Stomach (tissue), 9 donors: ENCODE results near the gene IRF6. TPM values are rescaled to one million over a fixed set of nuclear protein-coding genes. Genes with fewer than 3 reads are reported as not detected.

Experiments used
- DNase-seq, 2 donors: peaks; one replicate each; pipeline versions ENCODE4 v3.0.0 to v3.0.0-alpha.2; 2013 to 2019
- H3K27ac ChIP-seq, 5 donors: fragments of 200-600 bp in 4 of 5; sonication (generic) in 4 of 5; one replicate each; pipeline ENCODE4 v1.5.1; 2013 to 2019; ENCODE audit warnings: mild to moderate bottlenecking in 1 of 5, moderate library complexity in 1 of 5
- H3K27me3 ChIP-seq, 3 donors: fragments of 200-600 bp; sonication (generic); one replicate each; pipeline ENCODE4 v1.5.1; 2017 to 2019; ENCODE audit warnings: mixed run types in 1 of 3
- H3K36me3 ChIP-seq, 4 donors: fragments of 200-600 bp; sonication (generic); 1 replicate in 3 of 4; 2 replicates in 1 of 4; pipeline ENCODE4 v1.5.1; 2016 to 2019
- H3K4me1 ChIP-seq, 4 donors: fragments of 200-600 bp; sonication (generic); one replicate each; pipeline ENCODE4 v1.5.1; 2016 to 2019
- H3K4me3 ChIP-seq, 4 donors: fragments of 200-600 bp; sonication (generic) in 3 of 4; one replicate each; pipeline ENCODE4 v1.5.1; 2016 to 2019; ENCODE audit warnings: mild to moderate bottlenecking in 1 of 4
- H3K9me3 ChIP-seq, 4 donors: fragments of 200-600 bp; sonication (generic); one replicate each; pipeline ENCODE4 v1.5.1; 2016 to 2019
- CTCF ChIP-seq, 7 experiments: fragments of 450-650 bp in 4 of 7; fragments of 200-600 bp in 3 of 7; sonication (generic) in 3 of 7; IDR thresholded peaks; one replicate each; pipeline ENCODE4 v1.5.1; 2016 to 2019; ENCODE audit warnings: antibody characterized with exemption in 7 of 7, control low read depth in 2 of 7, mild to moderate bottlenecking in 1 of 7
- EP300 ChIP-seq: sonication (generic); formaldehyde crosslinking; IDR thresholded peaks from one replicate; pipeline ENCODE4 v1.6.1; 2017; ENCODE audit warnings: antibody characterized with exemption
- POLR2A ChIP-seq, 4 donors: fragments of 450-650 bp; IDR thresholded peaks; one replicate each; pipeline ENCODE4 v1.6.1; 2016; ENCODE audit warnings: antibody characterized with exemption in 4 of 4, control low read depth in 2 of 4, mild to moderate bottlenecking in 1 of 4, moderate library complexity in 1 of 4
- POLR2AphosphoS5 ChIP-seq, 3 donors: sonication (generic); formaldehyde crosslinking; IDR thresholded peaks; one replicate each; pipeline ENCODE4 v1.6.1; 2016; ENCODE audit warnings: antibody characterized with exemption in 3 of 3
- WGBS, 5 donors: extraction: QIAGEN DNeasy Blood & Tissue Kit in 3 of 5; methylation state at CpG; one replicate each; pipeline versions ENCODE4 v1.1.5 to v1.1.7; 2013 to 2018; 5-methylcytosine and 5-hydroxymethylcytosine counted together
- intact Hi-C: fragments of 100-400 bp; cut with DNase I; formaldehyde crosslinking; loops from one replicate; pipeline ENCODE4 v1.15.1; 2023; ENCODE audit warnings: low total_unique reads
- polyA plus RNA-seq, 3 donors: library from polyadenylated mRNA; stranded (reverse); fragments of 200-250 nt; gene quantifications; one replicate each; pipeline ENCODE4 v1.2.3, GENCODE V29; 2013
- total RNA-seq, 5 donors: library from RNA; depleted of rRNA; stranded (reverse); fragments of >200 nt; gene quantifications; one replicate each; pipeline versions ENCODE4 v1.1.0 to v1.2.3, GENCODE V29; 2014 to 2016
- donor health status: healthy with polysubstance abuse.
- donor health status: Bipolar disorder and iron deficiency.
- donor health status: healthy.

IRF6 gene
- total and polyA plus RNA-seq, 8 donors: 11.6 to 64.8 (median 26.5) TPM

- Histone ChIP-seq H3K9me3 (no peaks in the 10 kb centered on the region), H3K36me3 (peaks cover 0 to 55% (median 27%) of the 10 kb centered on the region in 4 donors), H3K4me1 (peaks cover 32 to 66% (median 54%) of the 10 kb centered on the region in 4 donors), H3K4me3 (no peak overlapping the region), H3K27me3 (no peaks in the 10 kb centered on the region), H3K27ac (peak overlapping the region in 3 of 5 donors; percentile 49 to 93 (median 85))
- TF ChIP-seq POLR2A (IDR thresholded peaks at IDR 0.05) (no peak), CTCF (IDR thresholded peaks at IDR 0.05) (no peak), EP300 (no peak), POLR2AphosphoS5 (IDR thresholded peaks at IDR 0.05) (no peak)
- intact Hi-C loops: no loop called here
- DNase-seq: no peak
- 76 to 94% (median 93%) methylated on average over 1 of the region's 1 CpG for WGBS, 5 donors
These were observed 16.7 kb downstream of the IRF6 start for GRCh38 chr1:209789245-209789644.

- Histone ChIP-seq H3K36me3 (peaks cover 0 to 41% (median 24%) of the 10 kb centered on the region in 4 donors), H3K27ac (peak overlapping the region; percentile 69 to 93 (median 85)), H3K27me3 (no peaks in the 10 kb centered on the region), H3K4me3 (no peak overlapping the region), H3K4me1 (peaks cover 41 to 75% (median 65%) of the 10 kb centered on the region in 4 donors), H3K9me3 (no peaks in the 10 kb centered on the region)
- no peak for TF ChIP-seq EP300
- peak in 2 of 3 donors; percentile 13 to 64 for TF ChIP-seq POLR2AphosphoS5 (IDR thresholded peaks at IDR 0.05)
- intact Hi-C loops: no loop called here
- DNase-seq: peak; percentile 80 to 90
- 19 to 38% (median 26%) methylated on average over 2 of the region's 2 CpGs for WGBS, 5 donors
These were observed 18.4 kb downstream of the IRF6 start for GRCh38 chr1:209787551-209787950.

- peak overlapping the region in 4 of 5 donors; percentile 69 to 93 (median 81) for H3K27ac ChIP-seq
- TF ChIP-seq POLR2AphosphoS5 (IDR thresholded peaks at IDR 0.05) (no peak), POLR2A (IDR thresholded peaks at IDR 0.05) (no peak), CTCF (IDR thresholded peaks at IDR 0.05) (no peak), EP300 (no peak)
- H3K4me1 ChIP-seq: peaks cover 35 to 61% (median 58%) of the 10 kb centered on the region in 4 donors
- H3K4me3 ChIP-seq: no peak overlapping the region
- 37 to 60% (median 53%) methylated on average over 4 of the region's 4 CpGs for WGBS, 5 donors
- no peaks in the 10 kb centered on the region for H3K9me3 ChIP-seq
- no peaks in the 10 kb centered on the region for H3K27me3 ChIP-seq
- peaks cover 0 to 32% (median 21%) of the 10 kb centered on the region in 4 donors for H3K36me3 ChIP-seq
- DNase-seq: no peak
- intact Hi-C loops: no loop called here
These were observed 19.8 kb downstream of the IRF6 start for GRCh38 chr1:209786146-209786545.

- peak overlapping the region in 4 of 5 donors; percentile 82 to 93 (median 88) for H3K27ac ChIP-seq
- TF ChIP-seq EP300 (no peak), POLR2AphosphoS5 (IDR thresholded peaks at IDR 0.05) (no peak), CTCF (IDR thresholded peaks at IDR 0.05) (no peak), POLR2A (IDR thresholded peaks at IDR 0.05) (no peak)
These were observed 20.4 kb downstream of the IRF6 start for GRCh38 chr1:209785592-209785991.

More at GRCh38 chr1:209785592-209785991, 20.4 kb downstream of the IRF6 start:
- H3K36me3 ChIP-seq: peaks cover 0 to 33% (median 18%) of the 10 kb centered on the region in 4 donors
- DNase-seq: no peak
- intact Hi-C loops: no loop called here
- peaks cover 35 to 58% (median 54%) of the 10 kb centered on the region in 4 donors for H3K4me1 ChIP-seq
- H3K9me3 ChIP-seq: no peaks in the 10 kb centered on the region
- H3K27me3 ChIP-seq: no peaks in the 10 kb centered on the region
- no peak overlapping the region for H3K4me3 ChIP-seq
- WGBS, 5 donors: 57 to 94% (median 79%) methylated on average over 4 of the region's 4 CpGs
